ENCODE data around the gene GARIN5A. TPM values are rescaled to one million over a fixed set of nuclear protein-coding genes. Genes with fewer than 3 reads are reported as not detected.

Gene GARIN5A
- total and polyA plus RNA-seq, 12 donors, result 0.54 to 26.3 (median 2.0) TPM; not detected in 1

GRCh38 chr19:50479761-50480251, 3.2 kb upstream of the GARIN5A start:
- no peaks in the 10 kb centered on the region for H3K27me3 ChIP-seq
- intact Hi-C loops (cut with DNase I), result no loop called here
- WGBS, 4 donors, result 91 to 97% (median 94%) methylated on average over 4 to 16 of the region's 16 CpGs
- peaks cover 9 to 12% of the 10 kb centered on the region in 2 donors for H3K4me1 ChIP-seq (replicated peaks in 1 of 2)
- no peak for TF ChIP-seq CTCF (IDR thresholded peaks at IDR 0.05)
- TF ChIP-seq POLR2A (IDR thresholded peaks at IDR 0.05), result no peak
- H3K27ac ChIP-seq, result no peak overlapping the region
- H3K36me3 ChIP-seq (replicated peaks in 1 of 2), result peaks cover 0 to 50% of the 10 kb centered on the region in 2 donors
- no peak for DNase-seq
- H3K4me3 ChIP-seq, result no peak overlapping the region
- no peaks in the 10 kb centered on the region for H3K9me3 ChIP-seq (replicated peaks in 1 of 3)

- 87 to 95% (median 92%) methylated on average over 12 to 19 of the region's 19 CpGs for WGBS, 4 donors
- H3K27ac ChIP-seq, result no peak overlapping the region
- no peaks in the 10 kb centered on the region for H3K9me3 ChIP-seq (replicated peaks in 1 of 3)
- no peak for TF ChIP-seq POLR2A (IDR thresholded peaks at IDR 0.05)
- TF ChIP-seq CTCF (IDR thresholded peaks at IDR 0.05), result peak in 2 of 6 experiments; percentile 3 to 11
- no peak for DNase-seq
- peaks cover 9 to 12% of the 10 kb centered on the region in 2 donors for H3K4me1 ChIP-seq (replicated peaks in 1 of 2)
- intact Hi-C loops (cut with DNase I), result no loop called here
- H3K27me3 ChIP-seq, result no peaks in the 10 kb centered on the region
- H3K4me3 ChIP-seq, result no peak overlapping the region
- peaks cover 0 to 50% of the 10 kb centered on the region in 2 donors for H3K36me3 ChIP-seq (replicated peaks in 1 of 2)
These were observed 2.5 kb upstream of the GARIN5A start for GRCh38 chr19:50478901-50479715.

- no peak for DNase-seq
- no peak overlapping the region for H3K4me3 ChIP-seq
- H3K27me3 ChIP-seq, result no peaks in the 10 kb centered on the region
- TF ChIP-seq CTCF (IDR thresholded peaks at IDR 0.05), result no peak
- no peak for TF ChIP-seq POLR2A (IDR thresholded peaks at IDR 0.05)
- 96 to 97% (median 96%) methylated on average over 11 to 17 of the region's 17 CpGs for WGBS, 4 donors
- no peaks in the 10 kb centered on the region for H3K9me3 ChIP-seq (replicated peaks in 1 of 3)
- H3K36me3 ChIP-seq (replicated peaks in 1 of 2), result peaks cover 0 to 42% of the 10 kb centered on the region in 2 donors
- intact Hi-C loops (cut with DNase I), result no loop called here
- H3K27ac ChIP-seq, result no peak overlapping the region
- peaks cover 9 to 12% of the 10 kb centered on the region in 2 donors for H3K4me1 ChIP-seq (replicated peaks in 1 of 2)
These were observed 1.3 kb upstream of the GARIN5A start for GRCh38 chr19:50477751-50478515.

- intact Hi-C loops (cut with DNase I), result no loop called here
- Histone ChIP-seq H3K4me1 (replicated peaks in 1 of 2) (peaks cover 9 to 12% of the 10 kb centered on the region in 2 donors), H3K27me3 (no peaks in the 10 kb centered on the region), H3K36me3 (replicated peaks in 1 of 2) (peaks cover 0 to 39% of the 10 kb centered on the region in 2 donors), H3K4me3 (peak overlapping the region in 3 of 4 donors; percentile 47 to 71 (median 68)), H3K27ac (peak overlapping the region in 3 of 5 donors; percentile 36 to 87 (median 81)), H3K9me3 (replicated peaks in 1 of 3) (no peaks in the 10 kb centered on the region)
- TF ChIP-seq CTCF (IDR thresholded peaks at IDR 0.05), result no peak
- TF ChIP-seq POLR2A (IDR thresholded peaks at IDR 0.05), result no peak
- no peak for DNase-seq
- WGBS, 4 donors, result 20 to 39% (median 25%) methylated on average over 10 to 20 of the region's 20 CpGs
These were observed 225 bp upstream of the GARIN5A start for GRCh38 chr19:50476907-50477238.

Data from adrenal gland (tissue), 12 donors.